Measurements from ENCODE around the gene DUXB. TPM values are rescaled to one million over a fixed set of nuclear protein-coding genes. Genes with fewer than 3 reads are reported as not detected.

Gene DUXB, protein sequence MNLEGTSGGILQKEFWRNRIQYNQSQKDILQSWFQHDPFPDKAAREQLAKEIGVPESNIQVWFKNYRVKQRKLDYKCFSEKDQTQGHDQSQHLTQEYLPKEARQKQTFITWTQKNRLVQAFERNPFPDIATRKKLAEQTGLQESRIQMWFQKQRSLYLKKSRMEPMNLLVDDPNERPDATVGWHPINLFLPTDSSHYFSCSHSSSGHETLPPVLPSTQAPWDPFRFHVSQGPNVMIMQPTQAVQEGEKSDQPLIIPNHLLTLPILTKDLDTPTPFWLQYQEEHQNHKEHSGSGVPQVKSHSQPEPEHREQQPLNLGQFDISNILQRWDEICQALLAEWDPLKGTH
- not detected for total RNA-seq
- long read RNA-seq, result 0 reads

DNA sequence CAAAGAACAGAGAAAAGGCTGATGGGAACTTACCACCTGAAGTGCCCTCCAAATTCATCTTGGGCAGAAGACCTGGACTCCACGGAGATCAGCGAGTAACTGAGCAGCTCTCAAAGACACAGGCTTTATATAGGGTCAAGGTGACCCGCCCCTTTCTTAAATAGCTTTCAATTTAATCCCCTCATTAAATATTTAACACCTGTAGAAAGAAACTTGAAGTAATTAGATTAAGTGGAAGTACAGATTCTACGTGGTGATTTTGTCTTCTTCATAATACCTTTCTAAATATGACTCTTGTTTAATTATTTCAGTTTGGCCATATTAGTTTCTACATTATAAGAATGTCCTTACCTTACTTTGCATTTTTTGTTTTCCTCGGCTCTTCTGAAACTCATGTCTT, at the start of gene DUXB:
Gene DUXB (minus strand): TSS at position 101 of the 400 bp plus-strand sequence. CDS start 43 bp downstream, at position 58.
- ATAC-seq (ENCODE audit: poor library complexity) (no peak), DNase-seq (no peak)
- intact Hi-C loops (cut with DNase I), result no loop called here

GRCh38 chr16:75750528-75750927, 49.3 kb upstream of the DUXB start:
- ATAC-seq (ENCODE audit: poor library complexity) (no peak), DNase-seq (no peak)
- intact Hi-C loops (cut with DNase I), result no loop called here

GRCh38 chr16:75746359-75746758, 45.1 kb upstream of the DUXB start:
- intact Hi-C loops (cut with DNase I), result no loop called here
- ATAC-seq (ENCODE audit: poor library complexity) (no peak), DNase-seq (no peak)

- ATAC-seq (ENCODE audit: poor library complexity) (no peak), DNase-seq (no peak)
- intact Hi-C loops (cut with DNase I), result no loop called here
Measured at GRCh38 chr16:75745823-75746222, 44.6 kb upstream of the DUXB start.

DNA sequence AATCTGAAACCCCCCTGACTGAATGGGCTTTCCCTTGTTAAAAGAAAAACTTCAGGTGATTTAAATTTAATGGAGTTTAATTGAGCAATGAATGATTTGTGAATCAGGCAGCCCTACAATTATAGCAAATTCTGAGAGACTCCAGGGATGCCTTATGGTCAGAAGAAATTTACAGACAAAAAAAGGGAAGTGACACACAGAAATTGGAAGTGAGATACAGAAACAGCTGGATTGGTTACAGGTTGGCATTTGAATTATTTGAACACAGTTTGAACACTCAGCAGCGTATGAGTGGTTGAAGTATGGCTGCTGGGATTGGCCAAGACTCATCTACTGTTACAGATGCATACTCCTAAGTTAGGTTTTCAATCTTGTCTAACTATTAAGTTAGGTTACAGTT, 44.0 kb upstream of the DUXB start:
- intact Hi-C loops (cut with DNase I), result no loop called here
- ATAC-seq (ENCODE audit: poor library complexity), result no peak
- DNase-seq, result no peak

GRCh38 chr16:75742424-75743047, 41.3 kb upstream of the DUXB start:
- no peak for ATAC-seq (ENCODE audit: poor library complexity)
- DNase-seq, result no peak
- intact Hi-C loops (cut with DNase I), result no loop called here

- intact Hi-C loops (cut with DNase I), result no loop called here
- ATAC-seq (ENCODE audit: poor library complexity) (no peak), DNase-seq (no peak)
Measured at GRCh38 chr16:75733305-75734211, 32.3 kb upstream of the DUXB start.

- ATAC-seq (ENCODE audit: poor library complexity), result no peak
- intact Hi-C loops (cut with DNase I), result no loop called here
- no peak for DNase-seq
Measured at GRCh38 chr16:75732871-75733270, 31.6 kb upstream of the DUXB start.

DNA sequence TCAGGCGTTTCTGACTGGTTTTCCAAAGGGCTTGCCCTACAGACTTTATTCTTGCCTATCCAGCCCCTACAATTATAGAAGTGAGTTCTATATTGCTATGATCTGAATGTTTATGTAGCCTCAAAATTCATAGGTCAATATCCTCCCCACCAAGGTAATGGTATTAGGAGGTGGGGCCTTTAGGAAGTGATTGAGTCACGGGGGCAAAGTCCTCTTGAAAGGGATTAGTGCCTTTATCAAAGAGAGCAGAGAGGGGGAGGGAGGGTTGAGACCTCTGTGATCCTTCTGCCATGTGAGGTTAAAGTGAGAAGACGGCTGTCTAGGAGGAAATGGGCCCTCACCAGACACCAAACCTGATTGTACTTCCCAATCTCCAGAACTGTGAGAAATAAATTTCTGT, 26.0 kb upstream of the DUXB start:
- no peak for ATAC-seq (ENCODE audit: poor library complexity)
- intact Hi-C loops (cut with DNase I), result no loop called here

DNA sequence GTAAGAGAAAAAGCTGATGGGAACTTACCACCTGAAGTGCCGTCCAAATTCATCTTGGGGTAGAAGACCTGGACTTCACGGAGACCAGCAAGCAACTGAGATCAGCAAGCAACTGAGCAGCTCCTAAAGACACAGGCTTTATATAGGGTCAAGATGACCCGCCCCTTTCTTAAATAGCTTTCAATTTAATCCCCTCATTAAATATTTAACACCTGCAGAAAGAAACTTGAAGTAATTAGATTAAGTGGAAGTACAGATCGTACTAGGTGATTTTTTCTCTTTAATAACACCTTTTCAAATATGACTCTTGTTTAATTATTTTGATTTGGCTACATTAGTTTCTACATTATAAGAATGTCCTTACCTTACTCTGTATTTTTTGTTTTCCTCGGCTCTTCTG, 25.1 kb upstream of the DUXB start, which contains the start of gene CPHXL:
Gene CPHXL (minus strand): TSS at position 101 of the 400 bp plus-strand sequence. CDS start 48 bp downstream, at position 53.
- ATAC-seq (ENCODE audit: poor library complexity), result no peak
- DNase-seq, result no peak
- intact Hi-C loops (cut with DNase I), result no loop called here

More for the DNA sequence above, 26.0 kb upstream of the DUXB start:
- no peak for DNase-seq

GRCh38 chr16:75718452-75718851, 17.2 kb upstream of the DUXB start:
- intact Hi-C loops (cut with DNase I), result no loop called here
- ATAC-seq (ENCODE audit: poor library complexity) (no peak), DNase-seq (no peak)

GRCh38 chr16:75714661-75715060, 13.4 kb upstream of the DUXB start:
- DNase-seq, result no peak
- intact Hi-C loops (cut with DNase I), result no loop called here
- no peak for ATAC-seq (ENCODE audit: poor library complexity)

DNA sequence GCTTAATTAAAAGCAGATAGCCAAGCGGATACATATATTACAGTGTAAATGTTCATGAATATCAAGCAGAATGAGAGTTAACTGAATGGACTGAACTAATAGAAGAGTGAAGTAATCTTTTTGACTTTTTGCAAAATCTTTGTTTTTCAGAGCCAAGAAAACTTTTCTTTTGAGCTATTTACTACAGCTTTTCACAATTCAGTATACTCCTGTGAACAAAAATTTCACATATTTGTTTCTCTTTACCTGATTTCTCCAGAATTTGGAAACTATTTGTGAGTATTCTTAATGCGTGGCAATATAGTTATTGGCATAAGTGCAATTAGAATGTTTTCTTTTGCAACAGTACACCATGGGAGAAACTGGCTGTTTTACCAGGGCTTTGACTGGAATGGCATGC, 9.1 kb upstream of the DUXB start:
- ATAC-seq (ENCODE audit: poor library complexity), result no peak
- intact Hi-C loops (cut with DNase I), result no loop called here
- no peak for DNase-seq

- ATAC-seq (ENCODE audit: poor library complexity), result no peak
- DNase-seq, result no peak
- intact Hi-C loops (cut with DNase I), result no loop called here
Measured at GRCh38 chr16:75703306-75703705, 2.0 kb upstream of the DUXB start.

DNA sequence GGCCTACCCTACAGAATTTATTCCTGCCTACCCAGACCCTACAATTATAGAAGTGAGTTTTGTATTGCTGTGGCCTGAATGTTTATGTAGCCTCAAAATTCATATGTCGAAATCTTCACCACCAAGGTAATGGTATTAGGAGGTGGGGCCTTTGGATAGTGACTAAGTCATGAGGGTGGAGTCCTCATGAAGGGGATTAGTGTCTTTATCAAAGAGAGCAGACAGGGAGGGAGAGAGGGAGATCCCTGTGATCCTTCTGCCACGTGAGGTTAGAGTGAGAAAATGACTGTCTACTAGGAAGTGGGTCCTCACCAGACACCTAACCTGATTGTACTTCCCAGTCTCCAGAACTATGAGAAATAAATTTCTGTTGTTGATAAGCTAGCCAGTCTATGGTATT, 981 bp upstream of the DUXB start:
- intact Hi-C loops (cut with DNase I), result no loop called here
- no peak for DNase-seq
- ATAC-seq (ENCODE audit: poor library complexity), result no peak

DNA sequence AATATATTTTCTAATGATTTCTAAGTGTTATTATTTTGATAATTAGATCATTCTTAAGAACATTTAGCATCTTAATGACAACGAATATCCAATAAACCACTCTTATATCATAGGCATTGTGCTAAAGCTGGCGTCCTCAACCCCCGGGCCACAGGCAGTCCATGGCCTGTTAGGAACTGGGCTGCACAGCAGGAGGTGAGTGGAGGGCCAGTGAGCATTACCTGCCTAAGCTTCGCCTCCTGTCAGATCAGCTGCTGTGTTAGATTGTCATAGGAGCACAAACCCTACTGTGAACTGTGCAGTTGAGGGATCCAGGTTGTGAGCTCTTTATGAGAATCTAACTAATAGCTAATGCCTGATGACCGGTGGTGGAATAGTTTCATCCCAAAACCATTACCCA, 3.7 kb downstream of the DUXB start:
- no peak for ATAC-seq (ENCODE audit: poor library complexity)
- intact Hi-C loops (cut with DNase I), result no loop called here
- no peak for DNase-seq

GRCh38 chr16:75695708-75696107, 5.6 kb downstream of the DUXB start:
- intact Hi-C loops (cut with DNase I), result no loop called here
- ATAC-seq (ENCODE audit: poor library complexity), result no peak

GRCh38 chr16:75687361-75687760, 13.9 kb downstream of the DUXB start:
- DNase-seq (no peak), ATAC-seq (ENCODE audit: poor library complexity) (peak; percentile 34)
- intact Hi-C loops (cut with DNase I), result no loop called here

More at GRCh38 chr16:75695708-75696107, 5.6 kb downstream of the DUXB start:
- DNase-seq, result no peak

DNA sequence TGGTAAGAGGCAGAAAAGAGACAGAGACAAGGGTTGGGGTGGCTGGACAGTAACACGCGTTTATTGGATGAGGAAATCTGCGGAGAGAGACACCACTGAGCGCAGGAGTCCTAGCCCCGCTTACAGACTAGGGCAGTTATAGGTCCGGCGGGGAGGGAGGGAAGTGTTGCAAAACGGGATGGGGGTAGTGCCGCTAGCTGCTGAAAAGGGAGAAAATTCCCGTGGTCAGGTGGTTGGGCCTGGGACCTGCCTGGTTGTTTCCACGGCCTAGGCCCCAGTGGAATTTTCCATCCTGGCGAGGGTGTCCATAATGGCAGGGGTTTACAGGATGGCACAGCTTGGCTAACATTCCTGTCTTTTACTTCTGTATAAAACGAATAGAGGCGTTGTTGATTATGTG, 19.0 kb downstream of the DUXB start:
- ATAC-seq (ENCODE audit: poor library complexity) (no peak), DNase-seq (no peak)

More for the DNA sequence above, 19.0 kb downstream of the DUXB start:
- intact Hi-C loops (cut with DNase I), result no loop called here

Measured in Right ventricle myocardium superior (tissue), 1 donor.